ENCODE data around the gene TNS2.

DNA sequence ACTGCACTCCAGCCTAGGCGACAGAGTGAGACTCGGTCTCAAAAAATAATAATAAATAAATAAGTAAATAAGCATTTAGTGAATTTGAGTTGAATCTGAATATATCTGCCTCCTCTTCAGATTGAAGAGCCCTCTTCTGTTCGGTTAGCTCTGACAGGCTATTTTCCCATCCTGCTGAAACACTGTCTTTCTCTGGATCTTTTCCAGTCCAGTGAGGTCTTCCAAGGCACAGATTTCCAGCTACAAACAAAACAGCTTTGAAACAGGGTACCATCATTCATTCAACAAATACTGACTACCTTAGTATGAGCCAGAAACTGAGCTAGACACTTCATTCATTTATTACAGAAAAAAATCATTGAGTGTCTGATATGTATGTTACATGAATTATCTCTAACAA is 36.5 kb downstream of the TNS2 start:
- TF ChIP-seq, protein P1, sequence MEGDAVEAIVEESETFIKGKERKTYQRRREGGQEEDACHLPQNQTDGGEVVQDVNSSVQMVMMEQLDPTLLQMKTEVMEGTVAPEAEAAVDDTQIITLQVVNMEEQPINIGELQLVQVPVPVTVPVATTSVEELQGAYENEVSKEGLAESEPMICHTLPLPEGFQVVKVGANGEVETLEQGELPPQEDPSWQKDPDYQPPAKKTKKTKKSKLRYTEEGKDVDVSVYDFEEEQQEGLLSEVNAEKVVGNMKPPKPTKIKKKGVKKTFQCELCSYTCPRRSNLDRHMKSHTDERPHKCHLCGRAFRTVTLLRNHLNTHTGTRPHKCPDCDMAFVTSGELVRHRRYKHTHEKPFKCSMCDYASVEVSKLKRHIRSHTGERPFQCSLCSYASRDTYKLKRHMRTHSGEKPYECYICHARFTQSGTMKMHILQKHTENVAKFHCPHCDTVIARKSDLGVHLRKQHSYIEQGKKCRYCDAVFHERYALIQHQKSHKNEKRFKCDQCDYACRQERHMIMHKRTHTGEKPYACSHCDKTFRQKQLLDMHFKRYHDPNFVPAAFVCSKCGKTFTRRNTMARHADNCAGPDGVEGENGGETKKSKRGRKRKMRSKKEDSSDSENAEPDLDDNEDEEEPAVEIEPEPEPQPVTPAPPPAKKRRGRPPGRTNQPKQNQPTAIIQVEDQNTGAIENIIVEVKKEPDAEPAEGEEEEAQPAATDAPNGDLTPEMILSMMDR (IDR thresholded peaks at IDR 0.05): no peak
- no peak for TF ChIP-seq EZH2phosphoT487 (IDR thresholded peaks at IDR 0.05)

Data from neural progenitor cell (in vitro differentiated cells).